Mesothelial cell of epicardium (in vitro differentiated cells): ENCODE data around the gene KIAA0753. TPM values are rescaled to one million over a fixed set of nuclear protein-coding genes. Genes with fewer than 3 reads are reported as not detected.

Experiments
- DNase-seq, 2 experiments: peaks; one replicate each; pipeline ENCODE4 v3.0.0; 2021; ENCODE audit warnings: low spot score in 2 of 2; ENCODE audit not compliant: unreplicated experiment in 2 of 2
- H3K27ac Mint-ChIP-seq: 2 replicates; pipeline ENCODE4 v1.8.0; 2021; ENCODE audit warnings: mixed read lengths
- H3K27me3 Mint-ChIP-seq: 2 replicates; pipeline ENCODE4 v1.8.0; 2021; ENCODE audit warnings: low read depth, mixed read lengths
- H3K36me3 Mint-ChIP-seq: 2 replicates; pipeline ENCODE4 v1.8.0; 2021; ENCODE audit warnings: mixed read lengths
- H3K4me1 Mint-ChIP-seq: 2 replicates; pipeline ENCODE4 v1.8.0; 2021; ENCODE audit warnings: mixed read lengths
- H3K4me3 Mint-ChIP-seq: 2 replicates; pipeline ENCODE4 v1.8.0; 2021; ENCODE audit warnings: mild to moderate bottlenecking, moderate library complexity, mixed read lengths
- H3K9me3 Mint-ChIP-seq: 2 replicates; pipeline ENCODE4 v1.8.0; 2021; ENCODE audit warnings: mixed read lengths
- CTCF ChIP-seq: fragments of 200-600 bp; sonication (generic); IDR thresholded peaks from one replicate; pipeline ENCODE4 v1.5.0; 2021; ENCODE audit warnings: antibody characterized with exemption; ENCODE audit not compliant: unreplicated experiment
- total RNA-seq: library from RNA; stranded (reverse); gene quantifications from 3 replicates; pipeline ENCODE4 v1.2.1, GENCODE V29; 2021

KIAA0753 gene
- total RNA-seq, 1 donor from 2014 or later, result 41.1 TPM

GRCh38 chr17:6591599-6592158 lies 48.8 kb downstream of the KIAA0753 start:
- H3K9me3 Mint-ChIP-seq, result no peaks in the 10 kb centered on the region
- H3K4me1 Mint-ChIP-seq, result no peaks in the 10 kb centered on the region
- H3K27ac Mint-ChIP-seq, result no peak overlapping the region
- DNase-seq, result no peak
- H3K4me3 Mint-ChIP-seq, result no peak overlapping the region
- H3K27me3 Mint-ChIP-seq, result no peaks in the 10 kb centered on the region
- peaks cover 58% of the 10 kb centered on the region for H3K36me3 Mint-ChIP-seq
- TF ChIP-seq CTCF, result no peak

GRCh38 chr17:6589266-6589946 lies 51.1 kb downstream of the KIAA0753 start:
- H3K27me3 Mint-ChIP-seq, result no peaks in the 10 kb centered on the region
- no peaks in the 10 kb centered on the region for H3K4me1 Mint-ChIP-seq
- TF ChIP-seq CTCF, result no peak
- H3K36me3 Mint-ChIP-seq, result peaks cover 70% of the 10 kb centered on the region
- DNase-seq, result no peak
- H3K9me3 Mint-ChIP-seq, result peaks cover 19% of the 10 kb centered on the region
- H3K27ac Mint-ChIP-seq, result no peak overlapping the region
- no peak overlapping the region for H3K4me3 Mint-ChIP-seq

- peaks cover 77% of the 10 kb centered on the region for H3K36me3 Mint-ChIP-seq
- no peak for TF ChIP-seq CTCF
- H3K27ac Mint-ChIP-seq, result no peak overlapping the region
- peaks cover 32% of the 10 kb centered on the region for H3K9me3 Mint-ChIP-seq
- H3K4me3 Mint-ChIP-seq, result no peak overlapping the region
- H3K4me1 Mint-ChIP-seq, result no peaks in the 10 kb centered on the region
- no peaks in the 10 kb centered on the region for H3K27me3 Mint-ChIP-seq
- no peak for DNase-seq
These were observed 52.3 kb downstream of the KIAA0753 start for GRCh38 chr17:6588165-6588564.

GRCh38 chr17:6587310-6587709 lies 53.2 kb downstream of the KIAA0753 start:
- H3K4me3 Mint-ChIP-seq, result no peak overlapping the region
- peaks cover 79% of the 10 kb centered on the region for H3K36me3 Mint-ChIP-seq
- TF ChIP-seq CTCF, result no peak
- no peaks in the 10 kb centered on the region for H3K4me1 Mint-ChIP-seq
- no peak overlapping the region for H3K27ac Mint-ChIP-seq
- H3K27me3 Mint-ChIP-seq, result no peaks in the 10 kb centered on the region
- no peak for DNase-seq
- peaks cover 40% of the 10 kb centered on the region for H3K9me3 Mint-ChIP-seq

- no peaks in the 10 kb centered on the region for H3K27me3 Mint-ChIP-seq
- no peak for DNase-seq
- peaks cover 69% of the 10 kb centered on the region for H3K36me3 Mint-ChIP-seq
- TF ChIP-seq CTCF, result no peak
- no peak overlapping the region for H3K4me3 Mint-ChIP-seq
- H3K4me1 Mint-ChIP-seq, result peaks cover 13% of the 10 kb centered on the region
- H3K9me3 Mint-ChIP-seq, result peaks cover 47% of the 10 kb centered on the region
- no peak overlapping the region for H3K27ac Mint-ChIP-seq
These were observed 57.1 kb downstream of the KIAA0753 start for GRCh38 chr17:6583411-6583810.

GRCh38 chr17:6580625-6581024 lies 59.9 kb downstream of the KIAA0753 start:
- TF ChIP-seq CTCF, result no peak
- Mint-ChIP-seq H3K27ac (no peak overlapping the region), H3K27me3 (no peaks in the 10 kb centered on the region), H3K36me3 (peaks cover 63% of the 10 kb centered on the region), H3K9me3 (peaks cover 38% of the 10 kb centered on the region), H3K4me3 (no peak overlapping the region), H3K4me1 (peaks cover 27% of the 10 kb centered on the region)
- no peak for DNase-seq
